GM19099 (cell line): ENCODE measurements around the gene GRM1.

Experiments
- POLR2A ChIP-seq: IDR thresholded peaks from 3 replicates; pipeline ENCODE4 v1.6.1; 2011; ENCODE audit warnings: low read depth; ENCODE audit not compliant: insufficient read length; ENCODE audit errors: extremely low read depth

The GRM1 gene

DNA sequence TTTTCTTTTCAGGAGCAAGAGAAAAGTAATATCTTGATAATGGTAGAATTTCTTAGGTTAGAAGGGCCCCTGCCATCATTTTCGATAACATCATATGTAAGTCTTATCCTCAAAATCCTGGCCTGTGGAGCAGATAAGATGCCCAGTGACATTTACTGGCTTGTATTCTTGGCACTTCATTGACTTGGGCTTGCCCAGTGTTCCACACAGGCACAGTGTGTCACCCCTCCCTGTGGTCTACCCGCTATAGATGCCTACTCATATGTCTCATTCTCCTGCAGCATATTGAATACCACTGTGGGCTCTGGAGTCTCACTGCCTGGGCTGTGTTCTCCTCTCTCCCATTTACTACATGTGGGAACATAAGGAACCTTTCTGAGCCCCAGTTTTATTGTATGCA, 105.0 kb downstream of the GRM1 start:
- TF ChIP-seq POLR2A: no peak

DNA sequence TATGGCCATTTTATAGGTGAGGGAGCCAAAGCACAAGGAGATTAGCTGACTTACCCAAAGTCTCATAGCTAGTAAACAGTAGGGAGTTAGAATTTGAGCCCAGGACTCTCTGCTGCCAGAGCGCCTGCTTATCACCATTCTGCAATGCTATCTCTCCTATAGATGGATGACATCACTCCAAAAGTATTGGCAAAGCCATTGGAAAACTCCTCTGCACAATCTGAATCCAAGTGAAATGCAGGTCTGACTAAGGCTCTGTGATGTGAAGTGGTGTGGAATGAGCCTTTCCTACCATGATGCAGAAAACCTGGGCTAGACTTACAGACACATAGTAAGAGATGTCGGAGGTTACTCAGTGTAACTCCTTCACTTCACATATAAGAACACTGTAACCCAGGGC, 106.3 kb downstream of the GRM1 start:
- TF ChIP-seq POLR2A: no peak

DNA sequence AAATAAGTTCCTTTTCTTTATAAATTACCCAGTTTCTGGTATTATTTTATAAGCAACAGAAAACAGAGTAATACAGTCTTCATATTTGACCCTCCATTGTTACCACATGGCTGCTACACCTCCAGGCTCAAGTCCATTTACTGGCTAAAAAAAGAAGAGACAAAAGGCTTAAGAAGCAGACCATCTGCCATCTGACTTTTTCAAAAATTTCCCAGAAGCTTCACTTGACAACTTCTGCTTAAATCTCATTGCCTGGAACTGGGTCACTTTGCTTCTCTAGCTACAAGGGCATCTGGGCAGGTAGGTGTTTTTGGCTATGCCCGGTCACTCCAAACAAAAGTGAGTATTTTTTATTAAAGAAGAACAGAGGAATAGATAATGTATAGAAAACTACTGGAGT, 118.0 kb downstream of the GRM1 start:
- TF ChIP-seq POLR2A: no peak

DNA sequence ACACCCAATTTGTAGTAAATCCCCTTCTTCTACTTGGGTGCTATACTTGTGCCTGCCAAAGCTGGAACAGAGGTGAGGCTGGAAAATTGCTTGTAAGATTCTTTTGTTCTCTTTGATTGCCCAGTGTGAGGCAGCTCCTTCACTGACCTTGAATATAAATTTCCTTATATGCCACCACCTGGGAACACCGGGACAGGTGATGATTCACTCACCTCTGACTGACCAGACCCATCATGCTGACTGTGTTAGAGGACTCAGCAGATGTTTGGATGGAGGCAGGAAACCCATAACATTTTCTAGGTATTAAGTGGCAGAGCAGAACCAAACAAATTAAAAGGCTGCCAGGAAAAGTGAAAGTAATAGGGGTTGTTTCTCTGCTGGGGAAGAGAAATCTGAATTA, 120.9 kb downstream of the GRM1 start:
- TF ChIP-seq POLR2A: no peak

DNA sequence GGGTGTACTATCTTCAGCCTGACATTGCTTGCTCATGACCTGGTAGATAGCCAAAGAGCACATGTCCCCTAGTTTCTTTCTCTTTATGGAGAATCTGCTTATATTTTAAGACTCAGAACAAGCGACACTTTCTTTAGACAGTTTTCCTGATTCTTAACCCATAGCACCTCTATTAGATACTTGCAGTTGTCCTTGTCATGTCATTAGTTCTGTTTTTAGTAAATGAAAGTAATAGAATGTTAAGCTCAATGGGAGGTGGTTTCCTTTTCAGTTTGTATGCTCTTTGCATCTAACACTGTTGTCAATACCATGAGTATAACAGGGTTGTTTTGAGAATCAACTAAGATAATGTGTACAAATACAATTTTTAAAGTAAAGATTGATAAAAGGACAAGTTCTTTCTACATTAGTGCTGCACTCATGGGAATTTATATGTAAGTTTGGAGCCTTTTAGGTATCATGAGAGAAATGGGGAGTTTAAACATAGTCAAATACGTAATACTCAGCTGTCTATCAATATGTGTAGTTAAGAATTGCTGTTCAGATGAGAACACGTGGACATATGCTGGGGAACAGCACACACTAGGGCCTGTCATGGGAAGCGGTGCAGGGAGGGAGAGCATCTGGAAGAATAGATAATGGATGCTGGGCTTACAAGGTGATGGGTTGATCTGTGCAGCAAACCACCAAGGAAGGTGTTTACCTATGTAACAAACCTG, 124.3 kb downstream of the GRM1 start:
- no peak for TF ChIP-seq POLR2A

DNA sequence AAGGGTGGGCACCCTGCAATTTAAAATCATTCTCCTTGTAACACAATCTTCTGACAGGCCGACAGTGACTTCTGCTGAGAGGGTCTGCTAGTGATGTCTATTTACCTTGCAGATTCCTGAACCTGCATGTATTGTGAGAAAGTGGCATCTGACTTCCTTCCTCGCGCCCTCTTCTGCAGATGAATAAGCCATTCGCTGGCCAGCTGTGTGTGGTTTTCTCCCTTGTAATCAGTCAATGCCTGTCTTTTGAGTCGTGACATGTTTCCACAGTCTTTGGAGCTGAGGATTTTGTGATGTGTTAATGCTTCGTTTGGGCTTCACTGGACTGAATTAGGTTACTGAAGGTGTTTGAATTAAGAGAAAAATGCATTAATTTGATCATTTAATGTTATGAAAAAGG, 125.3 kb downstream of the GRM1 start:
- no peak for TF ChIP-seq POLR2A

DNA sequence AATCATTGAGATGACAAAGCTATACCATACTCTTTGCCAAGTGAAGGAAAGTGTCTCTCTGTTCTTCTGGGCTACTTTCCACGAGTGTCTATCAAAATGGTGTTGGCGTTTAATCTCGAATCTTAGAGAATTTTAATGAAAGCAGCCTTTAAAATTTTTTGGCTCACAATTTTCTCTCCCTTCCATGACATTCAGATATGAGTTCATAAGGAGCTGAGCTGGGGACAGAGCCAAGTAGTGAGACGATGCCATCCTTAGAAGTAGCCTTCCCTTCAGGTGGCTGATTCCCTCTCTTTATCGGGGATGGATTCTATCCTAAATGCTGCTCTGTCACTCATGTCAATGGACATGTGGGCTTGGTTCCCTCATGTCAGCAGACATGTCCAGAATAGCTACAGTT, 132.8 kb downstream of the GRM1 start:
- TF ChIP-seq POLR2A: no peak

DNA sequence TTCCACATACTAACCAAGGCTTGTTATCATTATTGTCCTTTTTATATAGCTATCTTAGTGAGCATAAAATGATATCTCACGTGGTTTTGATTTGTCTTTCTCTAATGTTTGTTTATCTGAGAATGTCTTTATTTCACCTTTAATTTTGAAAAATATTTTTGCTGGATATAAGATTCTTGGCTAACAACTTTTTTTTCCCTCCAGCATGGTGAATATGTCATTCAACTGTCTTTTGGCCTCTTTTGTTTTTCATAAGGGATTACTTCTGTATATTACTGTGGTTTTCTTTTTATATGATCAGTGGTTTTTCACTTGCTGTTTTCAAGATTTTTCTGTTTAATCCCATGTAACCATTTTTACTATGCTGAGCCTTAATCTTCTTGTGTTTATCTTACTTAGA, 141.0 kb downstream of the GRM1 start:
- no peak for TF ChIP-seq POLR2A

DNA sequence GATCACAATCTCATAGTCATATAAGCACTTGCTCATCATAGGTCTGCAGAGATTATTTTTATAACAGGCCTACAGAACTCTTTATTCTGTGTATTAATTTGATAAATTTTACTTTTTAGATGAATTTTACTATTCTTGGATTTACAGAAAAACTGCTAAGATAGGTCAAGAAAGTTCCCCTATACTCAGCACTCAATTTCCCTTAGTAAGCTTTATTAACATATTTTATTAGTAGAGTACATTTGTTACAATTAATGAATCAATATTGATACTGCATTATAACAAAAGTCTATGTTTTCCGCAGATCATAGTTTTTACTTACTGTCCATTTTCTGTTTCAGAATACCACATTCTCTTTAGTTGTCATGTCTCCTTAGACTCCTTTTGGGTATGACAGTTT, 148.9 kb downstream of the GRM1 start:
- TF ChIP-seq POLR2A: no peak

DNA sequence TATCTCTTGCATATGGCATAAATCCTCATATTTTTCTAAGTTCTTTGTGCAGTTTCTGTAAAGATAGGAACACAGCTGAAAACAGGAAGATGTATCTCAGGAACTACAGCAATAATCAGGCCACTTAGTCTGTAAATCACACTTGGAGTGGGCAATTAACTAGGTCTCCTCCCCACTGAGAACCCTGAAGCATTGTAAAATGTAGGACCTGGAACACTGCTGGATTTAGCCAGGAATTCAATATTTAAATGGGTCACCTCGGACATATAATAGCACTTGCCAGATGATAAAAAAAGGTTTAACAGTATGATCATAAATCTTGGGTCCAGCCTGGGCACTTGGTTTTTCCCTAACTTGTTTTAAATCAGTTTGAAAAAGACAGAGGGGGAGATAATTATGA, 155.0 kb downstream of the GRM1 start:
- no peak for TF ChIP-seq POLR2A

DNA sequence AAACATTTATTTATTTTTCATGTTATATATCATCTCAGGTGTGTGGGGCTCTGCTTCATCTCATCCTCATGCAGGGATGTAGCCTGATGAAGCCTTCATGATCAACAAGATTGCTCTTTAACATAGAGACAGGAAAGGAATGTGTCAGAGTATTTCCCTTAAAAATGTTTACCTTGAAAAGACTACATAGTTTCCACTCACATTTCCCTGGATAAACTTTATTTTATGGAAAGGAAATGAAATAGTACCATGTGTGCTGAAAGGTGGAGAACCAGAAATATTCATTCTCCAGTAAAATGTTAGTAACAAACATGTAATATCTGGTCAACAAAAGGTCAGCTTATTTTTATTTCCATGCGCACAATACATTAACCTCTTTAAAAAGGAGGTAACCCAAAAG, 155.8 kb downstream of the GRM1 start:
- TF ChIP-seq POLR2A: no peak

DNA sequence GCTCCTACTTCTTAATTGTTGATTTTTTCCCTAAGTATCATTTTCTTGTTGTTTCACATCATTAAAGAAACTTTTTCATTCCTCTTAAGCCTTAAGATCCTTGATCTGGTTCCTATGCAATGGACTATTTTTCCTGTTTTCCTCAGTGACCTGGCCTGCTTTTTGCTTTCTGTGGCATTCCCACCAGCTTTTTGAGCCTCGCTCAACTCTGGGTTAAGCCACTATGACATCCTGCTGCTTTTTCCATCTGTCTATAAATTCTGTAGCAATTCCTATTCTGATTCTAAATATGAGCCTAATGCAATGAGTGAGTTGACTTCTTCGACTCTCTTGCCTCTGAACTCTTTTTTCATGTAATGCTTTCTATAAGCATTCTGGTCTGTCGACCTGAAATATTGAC, 160.3 kb downstream of the GRM1 start:
- TF ChIP-seq POLR2A: no peak

DNA sequence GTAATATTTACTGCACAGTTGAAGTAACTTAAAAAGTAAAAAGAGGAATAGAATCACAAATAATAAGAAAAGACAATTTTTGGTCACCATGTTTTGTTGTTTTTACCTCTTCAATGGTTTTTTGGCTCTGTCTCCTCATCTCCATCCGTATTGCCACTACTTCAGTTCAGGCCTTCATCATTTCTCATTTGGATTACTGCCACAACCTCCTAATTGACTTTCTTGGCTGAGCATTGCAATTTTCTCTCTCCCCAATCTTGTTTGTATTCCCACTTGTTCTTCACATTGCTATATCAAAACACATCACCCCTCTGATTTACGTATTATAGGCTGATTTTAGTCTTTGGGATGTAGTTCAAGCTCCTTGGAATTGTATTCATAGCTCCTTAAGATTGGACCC, 161.7 kb downstream of the GRM1 start:
- no peak for TF ChIP-seq POLR2A

DNA sequence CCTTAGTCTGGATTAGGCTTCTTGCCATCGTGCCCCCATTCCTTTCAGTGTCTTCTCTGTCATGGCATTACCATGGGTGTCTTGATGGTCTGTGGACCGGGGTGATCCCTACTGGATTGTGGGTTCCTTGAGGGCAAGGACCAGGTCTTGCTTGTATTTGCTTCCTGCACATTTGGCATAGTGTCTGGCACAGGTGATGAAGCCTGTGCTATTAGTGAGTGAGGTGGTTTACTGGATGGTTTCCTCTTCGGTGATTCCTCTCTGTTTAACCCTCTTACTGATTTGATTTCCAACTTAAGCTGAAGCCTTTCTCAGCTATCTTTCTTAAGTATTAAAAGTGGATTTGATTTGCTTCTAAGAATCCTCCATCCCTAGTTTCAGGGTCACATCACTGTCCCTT, 162.3 kb downstream of the GRM1 start:
- no peak for TF ChIP-seq POLR2A

DNA sequence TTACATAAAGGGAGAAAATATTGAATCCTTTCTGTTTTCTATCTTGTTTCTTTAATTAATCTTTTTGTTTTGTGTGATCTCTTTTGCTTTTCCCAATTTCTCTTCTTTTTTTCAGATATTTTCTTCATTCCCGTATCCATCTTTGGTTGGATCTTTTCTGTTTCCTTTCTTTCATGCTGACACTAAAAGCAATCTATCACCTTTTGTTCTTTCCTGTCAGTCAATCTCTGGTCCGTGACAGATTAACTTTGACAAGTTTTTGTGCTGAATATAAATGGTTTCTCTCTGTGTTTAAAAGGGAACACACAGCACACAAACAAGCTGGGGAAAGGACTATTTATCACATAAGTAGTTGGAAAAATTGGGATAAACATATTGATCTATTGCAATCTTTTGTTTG, 162.8 kb downstream of the GRM1 start:
- TF ChIP-seq POLR2A: no peak

DNA sequence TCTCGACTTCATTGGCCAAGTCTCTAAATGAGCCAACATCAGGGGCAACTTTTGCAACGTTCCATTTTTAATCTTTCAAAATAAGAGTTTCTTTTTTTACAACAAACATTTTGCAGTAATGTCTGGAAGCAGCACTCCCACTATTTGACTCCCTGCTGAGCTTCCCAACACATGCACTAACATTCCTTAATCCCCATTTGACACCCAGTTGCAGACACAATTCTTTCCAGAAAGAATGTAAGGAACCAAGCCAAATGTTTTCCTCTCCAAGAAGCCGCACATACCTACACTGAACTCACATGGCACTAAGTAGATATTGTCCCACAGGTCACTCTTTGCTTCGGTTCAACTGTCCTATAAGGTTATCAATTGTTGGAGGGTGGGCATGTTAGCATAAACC, 165.6 kb downstream of the GRM1 start:
- no peak for TF ChIP-seq POLR2A

DNA sequence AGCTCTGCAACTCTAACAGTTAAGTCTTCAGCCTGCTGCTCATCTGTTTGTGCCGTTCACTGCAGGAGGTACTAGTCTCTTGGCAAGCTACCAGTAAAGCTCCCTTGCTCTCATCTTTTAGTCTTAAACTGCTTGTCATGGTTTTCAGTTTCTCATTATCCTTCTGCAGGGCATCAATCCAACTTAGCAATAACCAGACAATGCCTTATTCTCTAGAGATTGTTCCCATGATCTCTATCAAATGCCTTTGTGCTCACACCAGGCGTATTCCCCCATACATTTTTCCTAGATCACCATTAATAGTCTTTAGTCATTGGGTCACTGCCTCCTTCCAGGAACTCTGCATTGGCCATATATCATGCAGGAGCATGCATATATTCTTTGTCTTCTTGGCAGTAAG, 171.3 kb downstream of the GRM1 start:
- TF ChIP-seq POLR2A: no peak

DNA sequence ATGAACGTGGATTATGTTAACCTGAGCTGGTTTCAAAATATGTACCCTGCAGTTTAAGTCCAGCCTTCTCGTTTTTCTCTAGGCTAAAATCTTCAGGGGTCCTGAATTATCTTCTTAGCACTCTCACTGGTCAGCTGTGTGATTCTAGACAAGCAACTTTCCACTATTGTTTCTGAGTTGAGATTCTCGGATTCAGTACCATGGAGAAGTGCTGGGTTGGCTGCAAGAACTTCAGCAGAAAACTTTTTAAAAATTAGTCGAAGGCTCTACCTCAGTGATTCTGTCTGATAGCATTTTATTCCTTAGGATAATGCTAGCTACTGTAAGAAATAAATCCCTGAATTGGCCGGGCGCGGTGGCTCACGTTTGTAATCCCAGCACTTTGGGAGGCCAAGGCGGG, 173.7 kb downstream of the GRM1 start:
- no peak for TF ChIP-seq POLR2A

DNA sequence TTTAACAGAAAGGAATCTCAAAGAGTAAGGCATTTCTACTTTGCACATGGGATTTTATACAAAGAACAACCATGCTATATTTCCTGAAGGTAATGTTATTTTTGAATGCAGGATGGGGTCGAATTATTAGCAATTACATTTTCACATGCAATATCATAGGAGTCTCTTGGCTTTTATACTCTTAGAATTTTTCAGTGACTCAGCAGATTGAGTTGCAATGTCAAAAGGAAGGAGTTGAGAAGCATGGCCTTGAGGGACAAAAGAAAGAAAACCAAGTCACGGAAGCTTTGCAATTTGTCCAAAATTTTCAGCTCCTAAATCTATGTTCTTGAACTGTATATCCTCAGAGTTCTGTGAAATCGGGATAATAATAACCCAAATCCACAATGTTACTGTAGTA, 181.1 kb downstream of the GRM1 start:
- TF ChIP-seq POLR2A: no peak
